ENCODE measurements around the gene HLA-DRB5.

DNA sequence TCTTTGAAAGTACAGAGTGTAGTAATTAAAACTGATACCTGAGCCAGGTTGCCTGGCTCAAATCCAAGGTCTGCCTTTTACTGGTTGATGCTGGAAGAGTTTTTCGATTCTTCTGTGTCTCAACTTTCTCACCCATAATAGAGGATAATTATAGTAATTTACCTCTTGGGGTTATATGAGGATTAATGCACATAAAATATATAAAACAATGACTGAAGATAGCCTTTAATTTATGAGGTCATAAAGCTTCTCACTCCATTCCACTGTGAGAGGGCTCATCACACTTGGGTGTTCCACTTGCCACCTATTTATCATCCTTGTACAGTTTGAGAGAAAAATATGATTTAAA lies 10.2 kb downstream of the HLA-DRB5 start:
- TF ChIP-seq, protein P1, sequence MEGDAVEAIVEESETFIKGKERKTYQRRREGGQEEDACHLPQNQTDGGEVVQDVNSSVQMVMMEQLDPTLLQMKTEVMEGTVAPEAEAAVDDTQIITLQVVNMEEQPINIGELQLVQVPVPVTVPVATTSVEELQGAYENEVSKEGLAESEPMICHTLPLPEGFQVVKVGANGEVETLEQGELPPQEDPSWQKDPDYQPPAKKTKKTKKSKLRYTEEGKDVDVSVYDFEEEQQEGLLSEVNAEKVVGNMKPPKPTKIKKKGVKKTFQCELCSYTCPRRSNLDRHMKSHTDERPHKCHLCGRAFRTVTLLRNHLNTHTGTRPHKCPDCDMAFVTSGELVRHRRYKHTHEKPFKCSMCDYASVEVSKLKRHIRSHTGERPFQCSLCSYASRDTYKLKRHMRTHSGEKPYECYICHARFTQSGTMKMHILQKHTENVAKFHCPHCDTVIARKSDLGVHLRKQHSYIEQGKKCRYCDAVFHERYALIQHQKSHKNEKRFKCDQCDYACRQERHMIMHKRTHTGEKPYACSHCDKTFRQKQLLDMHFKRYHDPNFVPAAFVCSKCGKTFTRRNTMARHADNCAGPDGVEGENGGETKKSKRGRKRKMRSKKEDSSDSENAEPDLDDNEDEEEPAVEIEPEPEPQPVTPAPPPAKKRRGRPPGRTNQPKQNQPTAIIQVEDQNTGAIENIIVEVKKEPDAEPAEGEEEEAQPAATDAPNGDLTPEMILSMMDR (IDR thresholded peaks at IDR 0.05): no peak
- TF ChIP-seq POLR2A (IDR thresholded peaks at IDR 0.05): no peak

Measured in adrenal gland (tissue), 5 donors.